PC-3 (cell line): ENCODE results near the gene TARS3. TPM values are rescaled to one million over a fixed set of nuclear protein-coding genes. Genes with fewer than 3 reads are reported as not detected.

Experiments used
- ATAC-seq: fragments of 200-7000 bp; cut with Tn5 transposase; 2 replicates; pipeline ENCODE4 v1.9.1; 2020; ENCODE audit warnings: mild to moderate bottlenecking, moderate library complexity
- BruUV-seq: library from RNA; stranded (reverse); fragments of 400-500 nt; replicated peaks from 2 replicates; lab custom pipeline; 2021; lab: Mats Ljungman, UMichigan
- CTCF ChIA-PET: fragments of 300-600 bp; sonication (Branson Sonifier 250); formaldehyde crosslinking; loops from one replicate; lab custom pipeline; 2022; ENCODE audit warnings: antibody characterized with exemption; lab: Charles Lee
- POLR2A ChIA-PET: fragments of 300-600 bp; sonication (Branson Sonifier 250); formaldehyde crosslinking; loops from one replicate; lab custom pipeline; 2022; ENCODE audit warnings: antibody characterized with exemption; ENCODE audit not compliant: unreplicated experiment; lab: Charles Lee
- DNase-seq: peaks from one replicate; pipeline ENCODE4 v3.0.0-alpha.2; 2015
- H2AFZ ChIP-seq: fragments of 300-600 bp; sonication (generic); 2 replicates; pipeline ENCODE4 v1.6.0; 2016; ENCODE audit warnings: antibody characterized with exemption, low read length
- H3F3A ChIP-seq: fragments of 300-600 bp; sonication (generic); one replicate; pipeline ENCODE4 v1.6.0; 2017; ENCODE audit warnings: antibody characterized with exemption, low read length, control low read depth, mild to moderate bottlenecking; ENCODE audit not compliant: unreplicated experiment
- H3K27ac ChIP-seq: fragments of 300-600 bp; sonication (generic); 2 replicates; pipeline ENCODE4 v1.5.1; 2016; ENCODE audit warnings: mild to moderate bottlenecking, low read length
- H3K27me3 ChIP-seq: fragments of 300-600 bp; sonication (generic); 2 replicates; pipeline ENCODE4 v1.6.1; 2016; ENCODE audit warnings: low read length, mixed read lengths
- H3K36me3 ChIP-seq: fragments of 300-600 bp; sonication (generic); 2 replicates; pipeline ENCODE4 v1.6.1; 2016; ENCODE audit warnings: low read depth, mixed run types, low read length, mixed read lengths
- H3K4me1 ChIP-seq: fragments of 300-600 bp; sonication (generic); 2 replicates; pipeline ENCODE4 v1.5.1; 2016; ENCODE audit warnings: low read length; ENCODE audit not compliant: insufficient read depth
- H3K4me2 ChIP-seq: fragments of 300-600 bp; sonication (generic); 2 replicates; pipeline ENCODE4 v1.6.0; 2016; ENCODE audit warnings: low read length
- H3K4me3 ChIP-seq: fragments of 300-600 bp; sonication (generic); 2 replicates; pipeline ENCODE4 v1.5.1; 2016; ENCODE audit warnings: mild to moderate bottlenecking, low read length, mixed read lengths
- H3K79me2 ChIP-seq: fragments of 300-600 bp; sonication (generic); 2 replicates; pipeline ENCODE4 v1.6.1; 2017; ENCODE audit warnings: low read length, mixed read lengths
- H3K9ac ChIP-seq: fragments of 300-600 bp; sonication (generic); 2 replicates; pipeline ENCODE4 v1.6.0; 2016; ENCODE audit warnings: mild to moderate bottlenecking, low read length
- H3K9me2 ChIP-seq: fragments of 300-600 bp; sonication (generic); replicated peaks from 2 replicates; pipeline ENCODE4 v1.6.1; 2016; ENCODE audit warnings: mixed run types, low read length, mixed read lengths
- H3K9me3 ChIP-seq: fragments of 300-600 bp; sonication (generic); 2 replicates; pipeline ENCODE4 v1.6.1; 2016; ENCODE audit warnings: low read length, mixed read lengths
- H4K20me1 ChIP-seq: fragments of 300-600 bp; sonication (generic); 2 replicates; pipeline ENCODE4 v1.6.1; 2016; ENCODE audit warnings: low read length, mixed read lengths
- CTCF ChIP-seq: fragments of 300-600 bp; sonication (generic); conservative IDR thresholded peaks from 2 replicates; pipeline ENCODE4 v1.5.1; 2017; ENCODE audit warnings: antibody characterized with exemption, low read depth, mild to moderate bottlenecking, low read length
- EZH2 ChIP-seq: fragments of 300-600 bp; sonication (generic); IDR thresholded peaks from one replicate; pipeline ENCODE4 v1.6.1; 2017; ENCODE audit warnings: antibody characterized with exemption, mild to moderate bottlenecking, low read length; ENCODE audit not compliant: unreplicated experiment
- EZH2phosphoT487 ChIP-seq: fragments of 300-600 bp; sonication (generic); IDR thresholded peaks from 2 replicates; pipeline ENCODE4 v1.6.1; 2018; ENCODE audit warnings: mild to moderate bottlenecking, antibody characterized with exemption, low read length, borderline replicate concordance
- intact Hi-C: fragments of 100-400 bp; cut with micrococcal nuclease; formaldehyde crosslinking; loops from 2 replicates; pipeline ENCODE4 v1.9.0; 2023
- total RNA-seq: library from RNA; depleted of rRNA; stranded (reverse); fragments of >200 nt; gene quantifications from 2 replicates; pipeline ENCODE4 v1.2.3, GENCODE V29; 2014

The TARS3 gene
- total RNA-seq, 1 experiment from 2014 or later = 5.4 TPM

- ChIA-PET CTCF (no interaction called here), POLR2A (no interaction called here)
- no peaks in the 10 kb centered on the region for H3K79me2 ChIP-seq
- H4K20me1 ChIP-seq = no peaks in the 10 kb centered on the region
- no peak overlapping the region for H3K4me2 ChIP-seq
- H3K4me1 ChIP-seq = no peaks in the 10 kb centered on the region
- H3K9ac ChIP-seq = no peak overlapping the region
- H2AFZ ChIP-seq = no peak overlapping the region
- H3K27ac ChIP-seq = no peak overlapping the region
- H3K27me3 ChIP-seq = no peaks in the 10 kb centered on the region
- no peaks in the 10 kb centered on the region for H3K9me3 ChIP-seq
- TF ChIP-seq CTCF (peak; percentile 63), EZH2phosphoT487 (no peak), EZH2 (no peak)
- BruUV-seq = no TSS peak
- H3K36me3 ChIP-seq = no peaks in the 10 kb centered on the region
- no peaks in the 10 kb centered on the region for H3K9me2 ChIP-seq
- intact Hi-C loops = no loop called here
- ATAC-seq (peak; percentile 57; the same call in 1 of the 2 replicates), DNase-seq (peak; percentile 48)
- H3F3A ChIP-seq = no peaks in the 10 kb centered on the region
- no peak overlapping the region for H3K4me3 ChIP-seq
These were observed 59.9 kb downstream of the TARS3 start for GRCh38 chr15:101664303-101664913.

- BruUV-seq = no TSS peak
- Histone ChIP-seq H3K9me3 (no peaks in the 10 kb centered on the region), H3K27ac (no peak overlapping the region), H3K27me3 (no peaks in the 10 kb centered on the region), H3K4me2 (no peak overlapping the region), H2AFZ (no peak overlapping the region), H3K9me2 (no peaks in the 10 kb centered on the region), H3K36me3 (no peaks in the 10 kb centered on the region), H3F3A (no peaks in the 10 kb centered on the region), H3K4me1 (no peaks in the 10 kb centered on the region), H4K20me1 (no peaks in the 10 kb centered on the region), H3K4me3 (no peak overlapping the region), H3K9ac (no peak overlapping the region), H3K79me2 (no peaks in the 10 kb centered on the region)
- POLR2A ChIA-PET = no interaction called here
- intact Hi-C loops = no loop called here
- no peak for TF ChIP-seq EZH2phosphoT487
- no peak for TF ChIP-seq CTCF
- TF ChIP-seq EZH2 = no peak
- DNase-seq (no peak), ATAC-seq (no peak)
- CTCF ChIA-PET = no interaction called here
These were observed 62.1 kb downstream of the TARS3 start for GRCh38 chr15:101662203-101662602.

GRCh38 chr15:101660005-101660404 lies 64.3 kb downstream of the TARS3 start:
- no peaks in the 10 kb centered on the region for H3K9me3 ChIP-seq
- no peaks in the 10 kb centered on the region for H3K4me1 ChIP-seq
- H3K27ac ChIP-seq = no peak overlapping the region
- no peaks in the 10 kb centered on the region for H3F3A ChIP-seq
- no peak for TF ChIP-seq EZH2phosphoT487
- TF ChIP-seq EZH2 = no peak
- no peak for TF ChIP-seq CTCF
- BruUV-seq = no TSS peak
- H3K36me3 ChIP-seq = no peaks in the 10 kb centered on the region
- CTCF ChIA-PET = no interaction called here
- no peak overlapping the region for H3K4me3 ChIP-seq
- H3K79me2 ChIP-seq = no peaks in the 10 kb centered on the region
- no peak overlapping the region for H3K4me2 ChIP-seq
- H3K9ac ChIP-seq = no peak overlapping the region
- H3K9me2 ChIP-seq = no peaks in the 10 kb centered on the region
- POLR2A ChIA-PET = no interaction called here
- ATAC-seq (no peak), DNase-seq (no peak)
- H4K20me1 ChIP-seq = no peaks in the 10 kb centered on the region
- intact Hi-C loops = no loop called here
- H2AFZ ChIP-seq = no peak overlapping the region
- H3K27me3 ChIP-seq = no peaks in the 10 kb centered on the region
